Measurements from ENCODE around the gene MPHOSPH10.
"Not testable (repeated sequence)": the region's sequence is repeated elsewhere in the genome, so short reads cannot be mapped to it uniquely, and the experiment has no call there.

The MPHOSPH10 gene

GRCh38 chr2:71130152-71130904 is at the start of gene MPHOSPH10, which contains the start of gene MCEE:
Gene MPHOSPH10, plus strand, starts transcription at chr2:71130634. Its CDS starts 32 bp downstream, at chr2:71130666.
Gene MCEE, minus strand, starts transcription at chr2:71130229. Its CDS starts 10 bp downstream, at chr2:71130219.
- peak; percentile 68 for DNase-seq (ENCODE audit: low read depth, low spot score)

GRCh38 chr2:71082402-71083252 is 47.8 kb upstream of the MPHOSPH10 start:
- DNase-seq (ENCODE audit: low read depth, low spot score) = no peak

GRCh38 chr2:71083297-71083696 is 47.1 kb upstream of the MPHOSPH10 start:
- not testable (repeated sequence) for DNase-seq (ENCODE audit: low read depth, low spot score)

- DNase-seq (ENCODE audit: low read depth, low spot score) = not testable (repeated sequence)
Measured at GRCh38 chr2:71083752-71084312, 46.6 kb upstream of the MPHOSPH10 start.

- DNase-seq (ENCODE audit: low read depth, low spot score) = not testable (repeated sequence)
Measured at GRCh38 chr2:71085325-71086003, 45.0 kb upstream of the MPHOSPH10 start.

- not testable (repeated sequence) for DNase-seq (ENCODE audit: low read depth, low spot score)
Measured at GRCh38 chr2:71089475-71089874, 41.0 kb upstream of the MPHOSPH10 start.

- not testable (repeated sequence) for DNase-seq (ENCODE audit: low read depth, low spot score)
Measured at GRCh38 chr2:71091808-71092207, 38.6 kb upstream of the MPHOSPH10 start.

GRCh38 chr2:71092491-71093260 is 37.8 kb upstream of the MPHOSPH10 start:
- DNase-seq (ENCODE audit: low read depth, low spot score) = not testable (repeated sequence)

- DNase-seq (ENCODE audit: low read depth, low spot score) = peak; percentile 24
Measured at GRCh38 chr2:71100195-71100964, 30.1 kb upstream of the MPHOSPH10 start.

- no peak for DNase-seq (ENCODE audit: low read depth, low spot score)
Measured at GRCh38 chr2:71101656-71102055, 28.8 kb upstream of the MPHOSPH10 start.

- DNase-seq (ENCODE audit: low read depth, low spot score) = no peak
Measured at GRCh38 chr2:71102981-71103681, 27.3 kb upstream of the MPHOSPH10 start.

GRCh38 chr2:71103809-71104208 is 26.6 kb upstream of the MPHOSPH10 start:
- no peak for DNase-seq (ENCODE audit: low read depth, low spot score)

GRCh38 chr2:71106463-71106862 is 24.0 kb upstream of the MPHOSPH10 start:
- DNase-seq (ENCODE audit: low read depth, low spot score) = not testable (repeated sequence)

GRCh38 chr2:71108091-71108490 is 22.3 kb upstream of the MPHOSPH10 start:
- no peak for DNase-seq (ENCODE audit: low read depth, low spot score)

GRCh38 chr2:71113843-71114242 is 16.6 kb upstream of the MPHOSPH10 start:
- DNase-seq (ENCODE audit: low read depth, low spot score) = no peak

- no peak for DNase-seq (ENCODE audit: low read depth, low spot score)
Measured at GRCh38 chr2:71117063-71117462, 13.4 kb upstream of the MPHOSPH10 start.

- DNase-seq (ENCODE audit: low read depth, low spot score) = no peak
Measured at GRCh38 chr2:71120195-71120594, 10.2 kb upstream of the MPHOSPH10 start.

GRCh38 chr2:71121479-71121878 is 9.0 kb upstream of the MPHOSPH10 start:
- DNase-seq (ENCODE audit: low read depth, low spot score) = no peak
